ENCODE results near the gene BTAF1. TPM values are rescaled to one million over a fixed set of nuclear protein-coding genes. Genes with fewer than 3 reads are reported as not detected.

Gene BTAF1
- total RNA-seq, 1 donor from 2014 or later: 31.0 TPM

DNA sequence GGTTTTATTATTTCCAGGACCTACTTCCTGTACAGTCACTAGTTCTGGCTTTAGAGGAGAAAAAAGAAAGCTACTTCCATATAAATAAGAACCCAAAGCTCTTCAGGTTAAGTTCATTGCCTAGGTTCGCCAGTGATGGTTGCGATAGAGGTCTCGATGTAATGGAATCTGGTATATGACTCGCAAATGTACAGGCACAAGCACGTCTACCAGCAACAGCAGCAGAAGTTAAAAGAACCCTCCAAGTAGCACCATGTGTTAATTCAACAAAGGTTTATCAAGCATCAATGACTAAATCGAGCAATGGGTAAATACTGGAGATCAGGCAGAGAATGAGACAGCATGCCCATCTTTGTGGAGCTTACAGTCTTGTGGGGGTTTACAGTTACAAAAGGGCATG, 155.4 kb downstream of the BTAF1 start:
- no peaks in the 10 kb centered on the region for H3K9me3 ChIP-seq
- DNase-seq (no peak), ATAC-seq (no peak)
- H3K4me3 ChIP-seq: no peak overlapping the region
- H3K36me3 ChIP-seq: peaks cover 29% of the 10 kb centered on the region
- no peak overlapping the region for H3K27ac ChIP-seq
- TF ChIP-seq, protein P1, sequence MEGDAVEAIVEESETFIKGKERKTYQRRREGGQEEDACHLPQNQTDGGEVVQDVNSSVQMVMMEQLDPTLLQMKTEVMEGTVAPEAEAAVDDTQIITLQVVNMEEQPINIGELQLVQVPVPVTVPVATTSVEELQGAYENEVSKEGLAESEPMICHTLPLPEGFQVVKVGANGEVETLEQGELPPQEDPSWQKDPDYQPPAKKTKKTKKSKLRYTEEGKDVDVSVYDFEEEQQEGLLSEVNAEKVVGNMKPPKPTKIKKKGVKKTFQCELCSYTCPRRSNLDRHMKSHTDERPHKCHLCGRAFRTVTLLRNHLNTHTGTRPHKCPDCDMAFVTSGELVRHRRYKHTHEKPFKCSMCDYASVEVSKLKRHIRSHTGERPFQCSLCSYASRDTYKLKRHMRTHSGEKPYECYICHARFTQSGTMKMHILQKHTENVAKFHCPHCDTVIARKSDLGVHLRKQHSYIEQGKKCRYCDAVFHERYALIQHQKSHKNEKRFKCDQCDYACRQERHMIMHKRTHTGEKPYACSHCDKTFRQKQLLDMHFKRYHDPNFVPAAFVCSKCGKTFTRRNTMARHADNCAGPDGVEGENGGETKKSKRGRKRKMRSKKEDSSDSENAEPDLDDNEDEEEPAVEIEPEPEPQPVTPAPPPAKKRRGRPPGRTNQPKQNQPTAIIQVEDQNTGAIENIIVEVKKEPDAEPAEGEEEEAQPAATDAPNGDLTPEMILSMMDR (IDR thresholded peaks at IDR 0.05): no peak
- H3K4me1 ChIP-seq: peaks cover 11% of the 10 kb centered on the region
- intact Hi-C loops (cut with DNase I): no loop called here
- no peaks in the 10 kb centered on the region for H3K27me3 ChIP-seq (ENCODE audit: low read depth)

Other genes starting within 250 kb of the BTAF1 start
- gene TNKS2, start 125.3 kb upstream of the BTAF1 start, total RNA-seq: 42.8 TPM
- gene FGFBP3, start 14.3 kb upstream of the BTAF1 start, total RNA-seq: 0.77 TPM

Measured in lower lobe of right lung (tissue), 2 donors.